AG10803 (cell line): ENCODE data around the gene OCA2.
"Not testable (repeated sequence)": the region's sequence is repeated elsewhere in the genome, so short reads cannot be mapped to it uniquely, and the experiment has no call there.

Source experiments
- DNase-seq: peaks from one replicate; pipeline ENCODE4 v3.0.0; 2010; ENCODE audit warnings: low read depth
- H3K4me3 ChIP-seq: 2 replicates; pipeline ENCODE4 v1.5.1; 2011; ENCODE audit warnings: mild to moderate bottlenecking, low read length, control low read depth
- CTCF ChIP-seq: conservative IDR thresholded peaks from 2 replicates; pipeline ENCODE4 v1.5.1; 2011; ENCODE audit warnings: mild to moderate bottlenecking, low read length, control low read depth, inconsistent platforms

Gene OCA2

GRCh38 chr15:27855137-27855536, 244.0 kb downstream of the OCA2 start:
- no peak for DNase-seq
- TF ChIP-seq CTCF: no peak
- H3K4me3 ChIP-seq: no peak overlapping the region

- TF ChIP-seq CTCF: no peak
- no peak overlapping the region for H3K4me3 ChIP-seq
- no peak for DNase-seq
Measured at GRCh38 chr15:27854601-27855000, 244.5 kb downstream of the OCA2 start.

- DNase-seq: no peak
- TF ChIP-seq CTCF: no peak
- H3K4me3 ChIP-seq: no peak overlapping the region
Measured at GRCh38 chr15:27853624-27854455, 245.3 kb downstream of the OCA2 start.

- H3K4me3 ChIP-seq: no peak overlapping the region
- no peak for DNase-seq
- TF ChIP-seq CTCF: no peak
Measured at GRCh38 chr15:27851858-27852210, 247.3 kb downstream of the OCA2 start.

- no peak for TF ChIP-seq CTCF
- DNase-seq: no peak
- no peak overlapping the region for H3K4me3 ChIP-seq
Measured at GRCh38 chr15:27850981-27851857, 247.9 kb downstream of the OCA2 start.

- DNase-seq: no peak
- H3K4me3 ChIP-seq: no peak overlapping the region
- no peak for TF ChIP-seq CTCF
Measured at GRCh38 chr15:27850050-27850449, 249.1 kb downstream of the OCA2 start.

GRCh38 chr15:27848936-27849335, 250.2 kb downstream of the OCA2 start:
- DNase-seq, H3K4me3 ChIP-seq: not testable (repeated sequence)
